ENCODE data around the gene ADK.

The ADK gene

GRCh38 chr10:74371696-74372095 is 220.7 kb downstream of the ADK start:
- DNase-seq: no peak

- no peak for DNase-seq
Observed at GRCh38 chr10:74373059-74373458, 222.0 kb downstream of the ADK start.

- DNase-seq: no peak
Observed at GRCh38 chr10:74377476-74377875, 226.5 kb downstream of the ADK start.

- DNase-seq: no peak
Observed at GRCh38 chr10:74379474-74379873, 228.5 kb downstream of the ADK start.

- no peak for DNase-seq
Observed at GRCh38 chr10:74380795-74381194, 229.8 kb downstream of the ADK start.

- DNase-seq: no peak
Observed at GRCh38 chr10:74381291-74381853, 230.4 kb downstream of the ADK start.

GRCh38 chr10:74382663-74383062 is 231.6 kb downstream of the ADK start:
- no peak for DNase-seq

- DNase-seq: no peak
Observed at GRCh38 chr10:74383642-74384041, 232.6 kb downstream of the ADK start.

GRCh38 chr10:74384615-74385183 is 233.7 kb downstream of the ADK start:
- DNase-seq: no peak

- DNase-seq: no peak
Observed at GRCh38 chr10:74388801-74389200, 237.8 kb downstream of the ADK start.

- DNase-seq: no peak
Observed at GRCh38 chr10:74391786-74392185, 240.8 kb downstream of the ADK start.

GRCh38 chr10:74394416-74394969 is 243.5 kb downstream of the ADK start:
- DNase-seq: no peak

GRCh38 chr10:74400186-74400585 is 249.2 kb downstream of the ADK start:
- DNase-seq: no peak

- DNase-seq: no peak
Observed at GRCh38 chr10:74406006-74406405, 255.0 kb downstream of the ADK start.

GRCh38 chr10:74415146-74415839 is 264.3 kb downstream of the ADK start:
- DNase-seq: no peak

- DNase-seq: no peak
Observed at GRCh38 chr10:74417397-74417796, 266.4 kb downstream of the ADK start.

GRCh38 chr10:74418285-74418872 is 267.4 kb downstream of the ADK start:
- peak; percentile 99 for DNase-seq

GRCh38 chr10:74419491-74419951 is 268.5 kb downstream of the ADK start:
- DNase-seq: peak; percentile 74

- peak; percentile 49 for DNase-seq
Observed at GRCh38 chr10:74419958-74420375, 268.9 kb downstream of the ADK start.

GRCh38 chr10:74424565-74424964 is 273.5 kb downstream of the ADK start:
- DNase-seq: no peak

- no peak for DNase-seq
Observed at GRCh38 chr10:74425456-74426001, 274.5 kb downstream of the ADK start.

GRCh38 chr10:74431816-74432215 is 280.8 kb downstream of the ADK start:
- no peak for DNase-seq

- DNase-seq: peak; percentile 38
Observed at GRCh38 chr10:74432841-74433594, 282.0 kb downstream of the ADK start.

All from NCI-H146 (cell line).